ENCODE measurements around the gene PRKG1.

DNA sequence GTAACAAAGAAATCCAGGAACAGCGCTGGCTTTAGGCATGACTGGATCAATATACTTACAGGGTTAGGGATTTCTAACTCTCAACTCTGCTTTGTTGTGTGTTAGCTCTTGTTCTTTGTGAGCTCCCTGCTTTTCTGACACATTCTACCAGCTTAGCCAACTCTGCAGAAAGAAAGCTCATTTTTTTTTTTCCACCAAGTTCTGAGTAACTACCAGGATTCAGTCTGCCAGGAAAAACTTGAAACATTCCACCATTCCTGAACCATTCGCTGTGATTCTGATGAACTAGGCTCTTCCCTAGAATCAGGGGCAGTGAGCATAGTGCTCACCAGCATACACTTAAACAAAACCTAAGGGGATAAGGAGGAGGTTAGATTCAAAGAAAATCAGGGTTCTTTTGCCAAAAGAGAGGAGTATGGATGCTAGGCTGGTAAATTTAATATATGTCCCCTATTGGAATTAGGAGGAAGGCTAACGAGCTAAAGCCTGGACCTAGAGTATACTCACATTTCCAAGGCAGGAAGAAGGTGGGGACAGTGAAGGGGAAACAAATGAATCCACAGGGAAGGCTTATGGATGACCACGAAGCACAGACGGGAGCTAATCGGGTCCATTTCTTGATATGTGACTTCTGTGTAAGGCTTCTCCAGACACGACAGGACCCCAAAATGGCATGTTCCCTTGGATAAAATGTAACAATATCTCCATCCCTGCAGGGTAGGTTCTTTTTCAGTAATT, 183.4 kb downstream of the PRKG1 start:
- TF ChIP-seq, protein P1, sequence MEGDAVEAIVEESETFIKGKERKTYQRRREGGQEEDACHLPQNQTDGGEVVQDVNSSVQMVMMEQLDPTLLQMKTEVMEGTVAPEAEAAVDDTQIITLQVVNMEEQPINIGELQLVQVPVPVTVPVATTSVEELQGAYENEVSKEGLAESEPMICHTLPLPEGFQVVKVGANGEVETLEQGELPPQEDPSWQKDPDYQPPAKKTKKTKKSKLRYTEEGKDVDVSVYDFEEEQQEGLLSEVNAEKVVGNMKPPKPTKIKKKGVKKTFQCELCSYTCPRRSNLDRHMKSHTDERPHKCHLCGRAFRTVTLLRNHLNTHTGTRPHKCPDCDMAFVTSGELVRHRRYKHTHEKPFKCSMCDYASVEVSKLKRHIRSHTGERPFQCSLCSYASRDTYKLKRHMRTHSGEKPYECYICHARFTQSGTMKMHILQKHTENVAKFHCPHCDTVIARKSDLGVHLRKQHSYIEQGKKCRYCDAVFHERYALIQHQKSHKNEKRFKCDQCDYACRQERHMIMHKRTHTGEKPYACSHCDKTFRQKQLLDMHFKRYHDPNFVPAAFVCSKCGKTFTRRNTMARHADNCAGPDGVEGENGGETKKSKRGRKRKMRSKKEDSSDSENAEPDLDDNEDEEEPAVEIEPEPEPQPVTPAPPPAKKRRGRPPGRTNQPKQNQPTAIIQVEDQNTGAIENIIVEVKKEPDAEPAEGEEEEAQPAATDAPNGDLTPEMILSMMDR (IDR thresholded peaks at IDR 0.05): no peak
- TF ChIP-seq POLR2A (IDR thresholded peaks at IDR 0.05): no peak
